Stimulated activated CD4-positive, alpha-beta T cell treated with anti-CD3 and anti-CD28 coated beads, Interleukin-2, amount 100 ng/mL, for 24 hours (primary cell): ENCODE data around the gene UBE2M.

Experiments used
- DNase-seq, 2 donors: peaks; one replicate each; pipeline ENCODE4 v3.0.0-alpha.2; 2020

Gene UBE2M

GRCh38 chr19:58570770-58571574 is 12.6 kb upstream of the UBE2M start:
- no peak for DNase-seq

GRCh38 chr19:58569943-58570670 is 11.7 kb upstream of the UBE2M start:
- peak in 1 of 2 donors; percentile 18 for DNase-seq

- DNase-seq: no peak
These were observed 11.0 kb upstream of the UBE2M start for GRCh38 chr19:58569191-58569942.

GRCh38 chr19:58568453-58569130 is 10.2 kb upstream of the UBE2M start:
- DNase-seq: no peak

GRCh38 chr19:58566989-58567388 is 8.6 kb upstream of the UBE2M start:
- no peak for DNase-seq

- DNase-seq: no peak
These were observed 5.4 kb upstream of the UBE2M start for GRCh38 chr19:58563823-58564222.

- peak; percentile 45 to 57 for DNase-seq
These were observed 4.7 kb upstream of the UBE2M start for GRCh38 chr19:58563034-58563573.

- DNase-seq: peak; percentile 44 to 61
These were observed 4.0 kb upstream of the UBE2M start for GRCh38 chr19:58562122-58563033.

- DNase-seq: peak in 1 of 2 donors; percentile 20
These were observed 3.1 kb upstream of the UBE2M start for GRCh38 chr19:58561373-58562121.

- DNase-seq: no peak
These were observed 2.5 kb upstream of the UBE2M start for GRCh38 chr19:58560921-58561320.

GRCh38 chr19:58560007-58560887 is 1.8 kb upstream of the UBE2M start:
- no peak for DNase-seq

- DNase-seq: peak; percentile 76 to 86
These were observed 1.0 kb upstream of the UBE2M start for GRCh38 chr19:58559275-58560006.

GRCh38 chr19:58558623-58559274 is 338 bp upstream of the UBE2M start:
- peak; percentile 100 for DNase-seq

GRCh38 chr19:58557221-58558065 is 968 bp downstream of the UBE2M start:
- DNase-seq: peak in 1 of 2 donors; percentile 25

- no peak for DNase-seq
These were observed 1.7 kb downstream of the UBE2M start for GRCh38 chr19:58556622-58557220.

- DNase-seq: no peak
These were observed 2.3 kb downstream of the UBE2M start for GRCh38 chr19:58555920-58556621.
